ENCODE data around the gene DNAJC15. TPM values are rescaled to one million over a fixed set of nuclear protein-coding genes. Genes with fewer than 3 reads are reported as not detected.

DNAJC15 gene
- total RNA-seq, 2 experiments from 2014 or later, result 12.3 to 14.2 TPM

GRCh38 chr13:43089912-43090498 lies 66.6 kb downstream of the DNAJC15 start:
- no peak for DNase-seq
- H3K4me3 Mint-ChIP-seq, result no peak overlapping the region
- H3K27ac Mint-ChIP-seq, result no peak overlapping the region
- no peak for ATAC-seq
- CTCF ChIA-PET, result no interaction called here
- H3K4me1 Mint-ChIP-seq (ENCODE audit: low read depth), result peaks cover 16% of the 10 kb centered on the region
- H3K9me3 Mint-ChIP-seq (ENCODE audit: insufficient read depth), result peaks cover 4% of the 10 kb centered on the region
- POLR2A ChIA-PET, result no interaction called here
- H3K36me3 Mint-ChIP-seq (ENCODE audit: low read depth), result peaks cover 20% of the 10 kb centered on the region
- no peaks in the 10 kb centered on the region for H3K27me3 Mint-ChIP-seq (ENCODE audit: low read depth)

- Mint-ChIP-seq H3K4me3 (no peak overlapping the region), H3K9me3 (ENCODE audit: insufficient read depth) (no peaks in the 10 kb centered on the region), H3K36me3 (ENCODE audit: low read depth) (peaks cover 5% of the 10 kb centered on the region), H3K27me3 (ENCODE audit: low read depth) (no peaks in the 10 kb centered on the region), H3K4me1 (ENCODE audit: low read depth) (peaks cover 11% of the 10 kb centered on the region), H3K27ac (no peak overlapping the region)
- DNase-seq (no peak), ATAC-seq (no peak)
- CTCF ChIA-PET, result interaction anchor here (0.7 to 2.9 kb wide), 2 partner anchors 10 to 499 kb away, joined by 3 to 16 read pairs; no protein-coding TSS in a partner anchor
- POLR2A ChIA-PET, result no interaction called here
Measured at GRCh38 chr13:43094901-43095300, 71.5 kb downstream of the DNAJC15 start.

GRCh38 chr13:43095771-43096719 lies 72.7 kb downstream of the DNAJC15 start:
- no peak for ATAC-seq
- H3K4me3 Mint-ChIP-seq, result no peak overlapping the region

GRCh38 chr13:43100667-43101066 lies 77.3 kb downstream of the DNAJC15 start:
- ChIA-PET POLR2A (no interaction called here), CTCF (interaction anchor here (1.1 kb wide), 1 partner anchor 187 kb away, joined by 3 read pairs; no protein-coding TSS in a partner anchor)
- Mint-ChIP-seq H3K36me3 (ENCODE audit: low read depth) (peaks cover 9% of the 10 kb centered on the region), H3K4me1 (ENCODE audit: low read depth) (peaks cover 2% of the 10 kb centered on the region), H3K27me3 (ENCODE audit: low read depth) (no peaks in the 10 kb centered on the region), H3K27ac (no peak overlapping the region), H3K9me3 (ENCODE audit: insufficient read depth) (peaks cover 5% of the 10 kb centered on the region), H3K4me3 (no peak overlapping the region)
- DNase-seq (no peak), ATAC-seq (no peak)

More at GRCh38 chr13:43095771-43096719, 72.7 kb downstream of the DNAJC15 start:
- Mint-ChIP-seq H3K4me1 (ENCODE audit: low read depth) (peaks cover 11% of the 10 kb centered on the region), H3K27ac (no peak overlapping the region), H3K27me3 (ENCODE audit: low read depth) (no peaks in the 10 kb centered on the region), H3K36me3 (ENCODE audit: low read depth) (peaks cover 2% of the 10 kb centered on the region), H3K9me3 (ENCODE audit: insufficient read depth) (no peaks in the 10 kb centered on the region)
- DNase-seq, result no peak
- ChIA-PET CTCF (interaction anchor here (0.7 to 2.9 kb wide), 3 partner anchors 11 to 501 kb away, joined by 3 to 16 read pairs (median 3); no protein-coding TSS in a partner anchor), POLR2A (no interaction called here)

GRCh38 chr13:43102304-43102703 lies 78.9 kb downstream of the DNAJC15 start:
- H3K27me3 Mint-ChIP-seq (ENCODE audit: low read depth), result no peaks in the 10 kb centered on the region
- no peak for ATAC-seq
- peaks cover 5% of the 10 kb centered on the region for H3K9me3 Mint-ChIP-seq (ENCODE audit: insufficient read depth)
- no peak for DNase-seq
- H3K4me1 Mint-ChIP-seq (ENCODE audit: low read depth), result peaks cover 2% of the 10 kb centered on the region
- H3K4me3 Mint-ChIP-seq, result no peak overlapping the region
- H3K27ac Mint-ChIP-seq, result no peak overlapping the region
- ChIA-PET POLR2A (no interaction called here), CTCF (no interaction called here)
- peaks cover 8% of the 10 kb centered on the region for H3K36me3 Mint-ChIP-seq (ENCODE audit: low read depth)

GRCh38 chr13:43107780-43108179 lies 84.4 kb downstream of the DNAJC15 start:
- Mint-ChIP-seq H3K9me3 (ENCODE audit: insufficient read depth) (no peaks in the 10 kb centered on the region), H3K27me3 (ENCODE audit: low read depth) (peaks cover under 1% of the 10 kb centered on the region), H3K4me1 (ENCODE audit: low read depth) (no peaks in the 10 kb centered on the region), H3K27ac (no peak overlapping the region), H3K36me3 (ENCODE audit: low read depth) (peaks cover 2% of the 10 kb centered on the region), H3K4me3 (no peak overlapping the region)
- DNase-seq (no peak), ATAC-seq (no peak)
- ChIA-PET CTCF (no interaction called here), POLR2A (interaction anchor here (0.6 kb wide), 1 partner anchor 32 kb away, joined by 4 read pairs; no protein-coding TSS in a partner anchor)

GRCh38 chr13:43110036-43110435 lies 86.7 kb downstream of the DNAJC15 start:
- no peaks in the 10 kb centered on the region for H3K9me3 Mint-ChIP-seq (ENCODE audit: insufficient read depth)
- H3K36me3 Mint-ChIP-seq (ENCODE audit: low read depth), result no peaks in the 10 kb centered on the region
- peaks cover 5% of the 10 kb centered on the region for H3K27me3 Mint-ChIP-seq (ENCODE audit: low read depth)
- DNase-seq (no peak), ATAC-seq (no peak)
- ChIA-PET POLR2A (no interaction called here), CTCF (no interaction called here)
- H3K4me1 Mint-ChIP-seq (ENCODE audit: low read depth), result no peaks in the 10 kb centered on the region
- no peak overlapping the region for H3K27ac Mint-ChIP-seq
- H3K4me3 Mint-ChIP-seq, result no peak overlapping the region

- POLR2A ChIA-PET, result no interaction called here
- Mint-ChIP-seq H3K4me1 (ENCODE audit: low read depth) (no peaks in the 10 kb centered on the region), H3K36me3 (ENCODE audit: low read depth) (no peaks in the 10 kb centered on the region), H3K27ac (no peak overlapping the region), H3K27me3 (ENCODE audit: low read depth) (peaks cover 5% of the 10 kb centered on the region), H3K9me3 (ENCODE audit: insufficient read depth) (no peaks in the 10 kb centered on the region), H3K4me3 (no peak overlapping the region)
- DNase-seq, result no peak
- no peak for ATAC-seq
- CTCF ChIA-PET, result no interaction called here
Measured at GRCh38 chr13:43110658-43111057, 87.3 kb downstream of the DNAJC15 start.

- H3K36me3 Mint-ChIP-seq (ENCODE audit: low read depth), result no peaks in the 10 kb centered on the region
- H3K27ac Mint-ChIP-seq, result no peak overlapping the region
- H3K27me3 Mint-ChIP-seq (ENCODE audit: low read depth), result peaks cover 5% of the 10 kb centered on the region
- DNase-seq (no peak), ATAC-seq (no peak)
- no peak overlapping the region for H3K4me3 Mint-ChIP-seq
- CTCF ChIA-PET, result no interaction called here
- H3K4me1 Mint-ChIP-seq (ENCODE audit: low read depth), result no peaks in the 10 kb centered on the region
- POLR2A ChIA-PET, result no interaction called here
- no peaks in the 10 kb centered on the region for H3K9me3 Mint-ChIP-seq (ENCODE audit: insufficient read depth)
Measured at GRCh38 chr13:43111559-43112400, 88.4 kb downstream of the DNAJC15 start.

- ChIA-PET POLR2A (no interaction called here), CTCF (no interaction called here)
- no peak overlapping the region for H3K4me3 Mint-ChIP-seq
- no peaks in the 10 kb centered on the region for H3K9me3 Mint-ChIP-seq (ENCODE audit: insufficient read depth)
- peaks cover 5% of the 10 kb centered on the region for H3K27me3 Mint-ChIP-seq (ENCODE audit: low read depth)
- H3K27ac Mint-ChIP-seq, result no peak overlapping the region
- no peaks in the 10 kb centered on the region for H3K4me1 Mint-ChIP-seq (ENCODE audit: low read depth)
- ATAC-seq (no peak), DNase-seq (no peak)
- no peaks in the 10 kb centered on the region for H3K36me3 Mint-ChIP-seq (ENCODE audit: low read depth)
Measured at GRCh38 chr13:43113603-43114002, 90.2 kb downstream of the DNAJC15 start.

GRCh38 chr13:43114504-43114903 lies 91.1 kb downstream of the DNAJC15 start:
- Mint-ChIP-seq H3K4me3 (no peak overlapping the region), H3K4me1 (ENCODE audit: low read depth) (no peaks in the 10 kb centered on the region), H3K9me3 (ENCODE audit: insufficient read depth) (no peaks in the 10 kb centered on the region), H3K36me3 (ENCODE audit: low read depth) (no peaks in the 10 kb centered on the region), H3K27ac (no peak overlapping the region), H3K27me3 (ENCODE audit: low read depth) (peaks cover 5% of the 10 kb centered on the region)
- POLR2A ChIA-PET, result no interaction called here
- DNase-seq, result no peak
- ATAC-seq, result no peak
- CTCF ChIA-PET, result no interaction called here

All from activated CD8-positive, alpha-beta T cell treated with anti-CD3 and anti-CD28 coated beads, Interleukin-2, amount 10 ng/mL, durations not matched to agents 7 days and 5 days (primary cell).